CD4-positive, alpha-beta memory T cell (primary cell): ENCODE results near the gene DEF6. TPM values are rescaled to one million over a fixed set of nuclear protein-coding genes. Genes with fewer than 3 reads are reported as not detected.

Experiments
- CTCF ChIA-PET: fragments of 350-600 bp; sonication (Branson Sonifier 250); formaldehyde crosslinking; loops from one replicate; lab custom pipeline; 2021; ENCODE audit warnings: inconsistent platforms; ENCODE audit not compliant: partially characterized antibody; lab: Charles Lee
- POLR2A ChIA-PET: fragments of 350-600 bp; sonication (Branson Sonifier 250); formaldehyde crosslinking; loops from one replicate; lab custom pipeline; 2021; ENCODE audit not compliant: partially characterized antibody; lab: Charles Lee
- DNase-seq, 5 donors: peaks; one replicate each; pipeline versions ENCODE4 v3.0.0 to v3.0.0-alpha.2; 2020 to 2022; ENCODE audit warnings: mixed read lengths in 1 of 5
- H3K27ac ChIP-seq: one replicate; pipeline ENCODE4 v1.7.0; 2013; ENCODE audit warnings: low read depth, low read length
- H3K27me3 ChIP-seq: 2 replicates; pipeline ENCODE4 v1.7.0; 2013; ENCODE audit warnings: mild to moderate bottlenecking, low read length, moderate library complexity; ENCODE audit not compliant: insufficient read depth
- H3K36me3 ChIP-seq: 2 replicates; pipeline ENCODE4 v1.7.0; 2013; ENCODE audit warnings: mild to moderate bottlenecking, low read length, moderate library complexity; ENCODE audit not compliant: insufficient read depth
- H3K4me1 ChIP-seq: 2 replicates; pipeline ENCODE4 v1.7.0; 2013; ENCODE audit warnings: mild to moderate bottlenecking, low read length, moderate library complexity; ENCODE audit not compliant: insufficient read depth
- H3K4me3 ChIP-seq, 2 donors: one replicate each; pipeline ENCODE4 v1.7.0; 2013; ENCODE audit warnings: low read length in 2 of 2, mild to moderate bottlenecking in 1 of 2
- H3K9me3 ChIP-seq, 2 donors: one replicate each; pipeline ENCODE4 v1.7.0; 2013; ENCODE audit warnings: low read length in 2 of 2, control low read depth in 1 of 2; ENCODE audit not compliant: control insufficient read depth in 1 of 2
- H3K27ac Mint-ChIP-seq, 7 donors: one replicate each; pipeline ENCODE4 v1.8.0; 2020 to 2021; ENCODE audit warnings: mixed read lengths in 7 of 7, mild to moderate bottlenecking in 6 of 7, inconsistent platforms in 3 of 7, moderate library complexity in 3 of 7
- H3K27me3 Mint-ChIP-seq, 2 donors: one replicate each; pipeline ENCODE4 v1.8.0; 2020 to 2021; ENCODE audit warnings: mixed read lengths in 2 of 2
- H3K36me3 Mint-ChIP-seq, 2 donors: one replicate each; pipeline ENCODE4 v1.8.0; 2020 to 2021; ENCODE audit warnings: mixed read lengths in 2 of 2, inconsistent platforms in 1 of 2, mild to moderate bottlenecking in 1 of 2
- H3K4me1 Mint-ChIP-seq, 4 donors: one replicate each; pipeline ENCODE4 v1.8.0; 2020 to 2021; ENCODE audit warnings: mixed read lengths in 4 of 4, mild to moderate bottlenecking in 1 of 4
- H3K4me3 Mint-ChIP-seq, 8 donors: one replicate each; pipeline ENCODE4 v1.8.0; 2020 to 2021; ENCODE audit warnings: mixed read lengths in 8 of 8, mild to moderate bottlenecking in 7 of 8, moderate library complexity in 6 of 8, inconsistent platforms in 3 of 8
- H3K9me3 Mint-ChIP-seq, 8 donors: one replicate each; pipeline ENCODE4 v1.8.0; 2020 to 2021; ENCODE audit warnings: mixed read lengths in 8 of 8, mild to moderate bottlenecking in 5 of 8, inconsistent platforms in 3 of 8, moderate library complexity in 1 of 8
- intact Hi-C: fragments of 100-400 bp; cut with micrococcal nuclease; formaldehyde crosslinking; loops from one replicate; pipeline ENCODE4 v1.15.1; 2023
- polyA plus RNA-seq, 2 donors: library from polyadenylated mRNA; unstranded; fragments of 300-500 nt; fragmentation: Illumina TruSeq; gene quantifications; one replicate each; pipeline ENCODE4 v1.2.3, GENCODE V29; 2021
- total RNA-seq, 2 experiments: library from RNA; stranded (reverse); gene quantifications; one replicate each; pipeline ENCODE4 v1.2.3, GENCODE V29; 2021

Gene DEF6
- total RNA-seq, result 100 to 1,000 TPM; 231 to 236 TPM
- 100 to 1,000 TPM in 1 of 2 donors, 10 to 100 TPM in 1; 77.3 to 171 TPM for polyA plus RNA-seq

GRCh38 chr6:35297601-35298481, at the start of gene DEF6:
Gene DEF6, plus strand, starts transcription at chr6:35297818. Its CDS starts 39 bp downstream, at chr6:35297857.
- ChIA-PET CTCF (interaction anchor here (0.9 to 13.8 kb wide), 24 partner anchors 12 to 312 kb away, joined by 3 to 429 read pairs (median 6); partner anchors contain the start of genes FANCE, PPARD, RPL10A and ZNF76), POLR2A (interaction anchor here (0.6 to 18.2 kb wide), 11 partner anchors 12 to 297 kb away, joined by 3 to 805 read pairs (median 3); partner anchors contain the start of genes FANCE, PPARD and RPL10A)
- Mint-ChIP-seq H3K9me3 (no peaks in the 10 kb centered on the region), H3K36me3 (peaks cover 19 to 65% of the 10 kb centered on the region in 2 donors), H3K4me3 (peak within 1 kb of the TSS; percentile 80 to 96 (median 94)), H3K4me1 (peaks cover 23 to 57% (median 44%) of the 10 kb centered on the region in 4 donors), H3K27ac (peak within 1 kb of the TSS; percentile 91 to 99 (median 98)), H3K27me3 (no peaks in the 10 kb centered on the region)
- peaks cover 49% of the 10 kb centered on the region for H3K4me1 ChIP-seq
- H3K9me3 ChIP-seq, result no peaks in the 10 kb centered on the region
- peak within 1 kb of the TSS; percentile 90 to 95 for H3K4me3 ChIP-seq
- peak; percentile 85 to 89 (median 86) for DNase-seq
- peak within 1 kb of the TSS; percentile 88 for H3K27ac ChIP-seq
- no peaks in the 10 kb centered on the region for H3K27me3 ChIP-seq
- intact Hi-C loops, result loop anchor here (1.0 to 2.0 kb wide), 6 partner anchors 15 to 439 kb away; partner anchors contain the start of genes ARMC12, PPARD and RPL10A
- H3K36me3 ChIP-seq, result peaks cover 18% of the 10 kb centered on the region

DNA sequence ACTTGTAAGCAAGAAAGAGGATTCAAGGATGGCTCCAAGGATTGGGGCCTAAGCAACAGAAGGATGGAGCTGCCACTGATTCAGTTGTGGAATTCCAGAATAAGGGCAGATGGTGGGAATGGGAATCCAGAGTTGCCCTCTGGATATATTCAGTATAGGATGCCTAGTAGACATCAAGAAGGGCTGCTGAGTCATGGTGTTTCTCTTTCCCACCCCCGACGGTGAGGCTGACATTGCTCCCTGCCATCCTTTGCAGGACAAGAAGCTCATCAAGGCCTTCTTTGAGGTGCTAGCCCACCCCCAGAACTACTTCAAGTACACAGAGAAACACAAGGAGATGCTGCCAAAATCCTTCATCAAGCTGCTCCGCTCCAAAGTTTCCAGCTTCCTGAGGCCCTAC, 49.3 kb upstream of the DEF6 start:
- intact Hi-C loops, result no loop called here

DNA sequence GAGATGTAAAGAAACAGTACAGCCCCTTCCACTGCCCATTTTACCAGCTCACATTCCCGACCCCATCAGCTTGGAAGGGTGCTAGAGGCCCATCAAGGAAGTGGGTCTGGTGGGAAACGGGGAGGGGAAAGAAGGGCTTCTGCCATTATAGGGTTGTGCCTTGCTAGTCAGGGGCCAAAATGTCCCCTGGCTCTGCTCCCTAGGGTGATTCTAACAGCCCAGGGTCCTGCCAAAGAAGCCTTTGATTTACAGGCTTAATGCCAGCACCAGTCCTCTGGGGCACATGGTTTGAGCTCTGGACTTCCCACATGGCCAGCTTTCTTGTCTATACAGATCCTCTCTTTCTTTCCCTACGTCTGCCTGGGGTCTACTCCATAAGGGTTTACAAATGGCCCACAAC, 48.7 kb upstream of the DEF6 start:
- H3K9me3 Mint-ChIP-seq, result no peaks in the 10 kb centered on the region
- Histone ChIP-seq H3K27me3 (no peaks in the 10 kb centered on the region), H3K27ac (no peak overlapping the region), H3K4me1 (no peaks in the 10 kb centered on the region), H3K36me3 (no peaks in the 10 kb centered on the region), H3K9me3 (no peaks in the 10 kb centered on the region), H3K4me3 (no peak overlapping the region)
- H3K27ac Mint-ChIP-seq, result peak overlapping the region in 4 of 7 donors; percentile 38 to 52 (median 44)
- H3K27me3 Mint-ChIP-seq, result no peaks in the 10 kb centered on the region
- peaks cover 0 to 14% (median 10%) of the 10 kb centered on the region in 4 donors for H3K4me1 Mint-ChIP-seq
- H3K4me3 Mint-ChIP-seq, result no peak overlapping the region
- ChIA-PET POLR2A (no interaction called here), CTCF (interaction anchor here (2.0 kb wide), 1 partner anchor 9 kb away, joined by 6 read pairs; no protein-coding TSS in a partner anchor)
- intact Hi-C loops, result no loop called here
- H3K36me3 Mint-ChIP-seq, result peaks cover 5 to 23% of the 10 kb centered on the region in 2 donors
- no peak for DNase-seq

More for the DNA sequence above, 49.3 kb upstream of the DEF6 start:
- Mint-ChIP-seq H3K9me3 (no peaks in the 10 kb centered on the region), H3K27me3 (no peaks in the 10 kb centered on the region), H3K27ac (peak overlapping the region in 3 of 7 donors; percentile 5 to 75 (median 48)), H3K36me3 (peaks cover 5 to 23% of the 10 kb centered on the region in 2 donors), H3K4me1 (peaks cover 0 to 12% (median 10%) of the 10 kb centered on the region in 4 donors), H3K4me3 (no peak overlapping the region)
- Histone ChIP-seq H3K4me3 (no peak overlapping the region), H3K4me1 (no peaks in the 10 kb centered on the region), H3K9me3 (no peaks in the 10 kb centered on the region), H3K27me3 (no peaks in the 10 kb centered on the region), H3K27ac (no peak overlapping the region), H3K36me3 (no peaks in the 10 kb centered on the region)
- no peak for DNase-seq
- ChIA-PET POLR2A (no interaction called here), CTCF (interaction anchor here (2.0 kb wide), 1 partner anchor 8 kb away, joined by 6 read pairs; no protein-coding TSS in a partner anchor)

- Histone ChIP-seq H3K27ac (no peak overlapping the region), H3K4me3 (no peak overlapping the region), H3K36me3 (no peaks in the 10 kb centered on the region), H3K9me3 (no peaks in the 10 kb centered on the region), H3K4me1 (no peaks in the 10 kb centered on the region), H3K27me3 (no peaks in the 10 kb centered on the region)
- CTCF ChIA-PET, result interaction anchor here (2.1 kb wide), 1 partner anchor 11 kb away, joined by 4 read pairs; no protein-coding TSS in a partner anchor
- H3K4me3 Mint-ChIP-seq, result no peak overlapping the region
- H3K36me3 Mint-ChIP-seq, result peaks cover 0 to 4% of the 10 kb centered on the region in 2 donors
- intact Hi-C loops, result loop anchor here (10.0 kb wide), 1 partner anchor 367 kb away; the partner anchor contains the start of genes ANKS1A and TAF11
- no peaks in the 10 kb centered on the region for H3K9me3 Mint-ChIP-seq
- DNase-seq, result no peak
- H3K27ac Mint-ChIP-seq, result no peak overlapping the region
- peaks cover 0 to 13% (median 8%) of the 10 kb centered on the region in 4 donors for H3K4me1 Mint-ChIP-seq
- POLR2A ChIA-PET, result no interaction called here
- no peaks in the 10 kb centered on the region for H3K27me3 Mint-ChIP-seq
Observed at GRCh38 chr6:35251949-35252348, 45.7 kb upstream of the DEF6 start.

- no peak for DNase-seq
- Histone ChIP-seq H3K36me3 (no peaks in the 10 kb centered on the region), H3K9me3 (no peaks in the 10 kb centered on the region), H3K27me3 (no peaks in the 10 kb centered on the region), H3K4me1 (peaks cover 5% of the 10 kb centered on the region), H3K4me3 (no peak overlapping the region), H3K27ac (no peak overlapping the region)
- ChIA-PET POLR2A (no interaction called here), CTCF (interaction anchor here (2.1 kb wide), 1 partner anchor 13 kb away, joined by 4 read pairs; no protein-coding TSS in a partner anchor)
- Mint-ChIP-seq H3K4me3 (no peak overlapping the region), H3K4me1 (peaks cover under 1 to 12% (median 5%) of the 10 kb centered on the region in 4 donors), H3K27me3 (no peaks in the 10 kb centered on the region), H3K27ac (peak overlapping the region in 1 of 7 donors; percentile 19), H3K9me3 (no peaks in the 10 kb centered on the region), H3K36me3 (peaks cover 0 to 4% of the 10 kb centered on the region in 2 donors)
- intact Hi-C loops, result loop anchor here (10.0 kb wide), 1 partner anchor 368 kb away; the partner anchor contains the start of genes ANKS1A and TAF11
Observed at GRCh38 chr6:35253249-35253648, 44.4 kb upstream of the DEF6 start.

- no peaks in the 10 kb centered on the region for H3K27me3 Mint-ChIP-seq
- CTCF ChIA-PET, result interaction anchor here (0.9 to 3.6 kb wide), 4 partner anchors 10 to 210 kb away, joined by 3 to 29 read pairs (median 5); partner anchors contain the start of gene RPL10A
- peaks cover 0 to 2% (median 0%) of the 10 kb centered on the region in 8 donors for H3K9me3 Mint-ChIP-seq
- Histone ChIP-seq H3K4me1 (peaks cover 46% of the 10 kb centered on the region), H3K36me3 (no peaks in the 10 kb centered on the region), H3K9me3 (no peaks in the 10 kb centered on the region), H3K27ac (peak overlapping the region; percentile 92), H3K27me3 (no peaks in the 10 kb centered on the region), H3K4me3 (peak overlapping the region; percentile 76 to 94)
- H3K4me1 Mint-ChIP-seq, result peaks cover 31 to 47% (median 42%) of the 10 kb centered on the region in 4 donors
- peak in 1 of 5 donors; percentile 5 for DNase-seq
- POLR2A ChIA-PET, result interaction anchor here (1.1 to 1.9 kb wide), 8 partner anchors 8 to 210 kb away, joined by 3 to 13 read pairs (median 6); partner anchors contain the start of gene RPL10A
- intact Hi-C loops, result loop anchor here (10.0 kb wide), 1 partner anchor 374 kb away; the partner anchor contains the start of genes ANKS1A and TAF11
- H3K27ac Mint-ChIP-seq, result peak overlapping the region; percentile 94 to 100 (median 99)
- H3K36me3 Mint-ChIP-seq, result peaks cover 0 to 12% of the 10 kb centered on the region in 2 donors
- H3K4me3 Mint-ChIP-seq, result peak overlapping the region; percentile 93 to 100 (median 98)
Observed at GRCh38 chr6:35258336-35258735, 39.3 kb upstream of the DEF6 start.
